Esophagus muscularis mucosa (tissue), 4 donors: ENCODE results near the gene CYP51A1. TPM values are rescaled to one million over a fixed set of nuclear protein-coding genes. Genes with fewer than 3 reads are reported as not detected.
"Not testable (repeated sequence)": the region's sequence is repeated elsewhere in the genome, so short reads cannot be mapped to it uniquely, and the experiment has no call there.

Source experiments
- DNase-seq: peaks from one replicate; pipeline ENCODE4 v3.0.0-alpha.2; 2017; ENCODE audit errors: extremely low spot score
- H3K27ac ChIP-seq, 4 donors: fragments of 200-600 bp; sonication (generic); replicated peaks in 1 of 4; 1 replicate in 3 of 4; 2 replicates in 1 of 4; pipeline ENCODE4 v1.5.1; 2016 to 2019; ENCODE audit warnings: mild to moderate bottlenecking in 1 of 4
- H3K27me3 ChIP-seq, 4 donors: fragments of 200-600 bp; sonication (generic); one replicate each; pipeline versions ENCODE4 v1.5.1 to v1.6.0; 2016 to 2019
- H3K36me3 ChIP-seq, 4 donors: fragments of 200-600 bp; sonication (generic); one replicate each; pipeline ENCODE4 v1.5.1; 2016 to 2019
- H3K4me1 ChIP-seq, 4 donors: fragments of 200-600 bp; sonication (generic); one replicate each; pipeline ENCODE4 v1.5.1; 2016 to 2019
- H3K4me3 ChIP-seq, 4 donors: fragments of 200-600 bp; sonication (generic); 1 replicate in 2 of 4; 2 replicates in 2 of 4; pipeline ENCODE4 v1.5.1; 2016 to 2019; ENCODE audit warnings: mild to moderate bottlenecking in 4 of 4, moderate library complexity in 1 of 4
- H3K9me3 ChIP-seq, 4 donors: fragments of 200-600 bp; sonication (generic); 1 replicate in 3 of 4; 2 replicates in 1 of 4; pipeline ENCODE4 v1.5.1; 2016 to 2019
- CTCF ChIP-seq, 3 experiments: fragments of 200-600 bp in 2 of 3; fragments of 450-650 bp in 1 of 3; sonication (generic) in 2 of 3; IDR thresholded peaks; one replicate each; pipeline ENCODE4 v1.5.1; 2017 to 2019; ENCODE audit warnings: antibody characterized with exemption in 3 of 3, mild to moderate bottlenecking in 2 of 3, moderate library complexity in 1 of 3
- EP300 ChIP-seq: sonication (generic); formaldehyde crosslinking; IDR thresholded peaks from one replicate; pipeline ENCODE4 v1.6.1; 2017; ENCODE audit warnings: antibody characterized with exemption
- POLR2A ChIP-seq: fragments of 450-650 bp; IDR thresholded peaks from one replicate; pipeline ENCODE4 v1.6.1; 2017; ENCODE audit warnings: antibody characterized with exemption, moderate library complexity, mild to moderate bottlenecking, low read depth
- POLR2AphosphoS5 ChIP-seq, 2 donors: sonication (generic); formaldehyde crosslinking; IDR thresholded peaks; one replicate each; pipeline ENCODE4 v1.6.1; 2017; ENCODE audit warnings: antibody characterized with exemption in 2 of 2
- WGBS: methylation state at CpG from one replicate; pipeline ENCODE4 v1.1.5; 2018; 5-methylcytosine and 5-hydroxymethylcytosine counted together
- intact Hi-C: fragments of 100-400 bp; cut with DNase I; formaldehyde crosslinking; loops from one replicate; pipeline ENCODE4 v1.15.1; 2023
- total RNA-seq, 4 donors: library from RNA; depleted of rRNA; stranded (reverse); fragments of >200 nt; gene quantifications; one replicate each; pipeline versions ENCODE4 v1.1.0 to v1.2.1, GENCODE V29; 2016

The CYP51A1 gene
- total RNA-seq, 4 donors from 2014 or later: 21.7 to 32.8 (median 27.3) TPM

GRCh38 chr7:92149736-92150239 is 15.5 kb upstream of the CYP51A1 start:
- TF ChIP-seq POLR2A (no peak), POLR2AphosphoS5 (IDR thresholded peaks at IDR 0.05) (no peak), CTCF (IDR thresholded peaks at IDR 0.05) (no peak), EP300 (no peak)
- Histone ChIP-seq H3K4me3 (no peak overlapping the region), H3K9me3 (no peaks in the 10 kb centered on the region), H3K4me1 (no peaks in the 10 kb centered on the region), H3K27ac (no peak overlapping the region), H3K36me3 (no peaks in the 10 kb centered on the region), H3K27me3 (no peaks in the 10 kb centered on the region)
- DNase-seq: no peak
- 95% methylated on average over 5 of the region's 5 CpGs for WGBS
- intact Hi-C loops: no loop called here

DNA sequence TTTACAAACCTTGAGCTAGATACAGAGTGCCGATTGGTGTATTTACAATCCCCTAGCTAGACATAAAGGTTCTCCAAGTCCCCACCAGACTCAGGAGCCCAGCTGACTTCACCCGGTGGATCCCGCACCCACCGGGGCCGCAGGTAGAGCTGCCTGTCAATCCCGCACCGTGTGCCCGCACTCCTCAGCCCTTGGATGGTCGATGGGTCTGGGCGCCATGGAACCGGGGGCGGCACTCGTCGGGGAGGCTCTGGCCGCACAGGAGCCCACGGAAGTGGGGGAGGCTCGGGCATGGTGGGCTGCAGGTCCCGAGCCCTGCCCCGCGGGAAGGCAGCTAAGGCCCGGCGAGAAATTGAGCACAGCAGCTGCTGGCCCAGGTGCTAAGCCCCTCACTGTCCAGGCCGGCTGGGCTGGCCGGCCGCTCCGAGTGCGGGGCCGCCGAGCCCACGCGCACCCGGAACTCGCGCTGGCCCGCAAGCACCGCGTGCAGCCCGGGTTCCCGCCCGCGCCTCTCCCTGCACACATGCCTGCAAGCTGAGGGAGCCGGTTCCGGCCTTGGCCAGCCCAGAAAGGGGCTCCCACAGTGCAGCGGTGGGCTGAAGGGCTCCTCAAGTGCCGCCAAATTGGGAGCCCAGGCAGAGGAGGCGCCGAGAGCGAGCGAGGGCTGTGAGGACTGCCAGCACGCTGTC is 9.1 kb upstream of the CYP51A1 start:
- H3K9me3 ChIP-seq, intact Hi-C loops, H3K27me3 ChIP-seq, H3K36me3 ChIP-seq, H3K27ac ChIP-seq, DNase-seq, H3K4me3 ChIP-seq, H3K4me1 ChIP-seq: not testable (repeated sequence)
- WGBS: 95% methylated on average over 15 of the region's 50 CpGs

DNA sequence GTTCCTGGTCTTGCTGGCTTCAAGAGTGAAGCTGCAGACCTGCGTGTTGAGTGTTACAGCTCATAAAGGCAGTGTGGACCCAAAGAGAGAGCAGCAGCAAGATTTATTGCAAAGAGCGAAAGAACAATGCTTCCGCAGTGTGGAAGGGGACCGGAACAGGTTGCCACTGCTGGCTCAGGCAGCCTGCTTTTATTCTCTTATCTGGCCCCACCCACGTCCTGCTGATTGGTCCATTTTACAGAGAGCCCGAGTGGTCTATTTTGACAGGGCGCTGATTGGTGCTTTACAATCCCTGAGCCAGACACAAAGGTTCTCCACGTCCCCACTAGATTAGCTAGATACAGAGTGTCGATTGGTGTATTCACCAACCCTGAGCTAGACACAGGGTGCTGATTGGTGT is 8.5 kb upstream of the CYP51A1 start:
- H3K36me3 ChIP-seq, H3K4me3 ChIP-seq, H3K9me3 ChIP-seq, intact Hi-C loops, H3K27me3 ChIP-seq, H3K4me1 ChIP-seq, H3K27ac ChIP-seq, DNase-seq: not testable (repeated sequence)
- 87% methylated on average over 9 of the region's 9 CpGs for WGBS

DNA sequence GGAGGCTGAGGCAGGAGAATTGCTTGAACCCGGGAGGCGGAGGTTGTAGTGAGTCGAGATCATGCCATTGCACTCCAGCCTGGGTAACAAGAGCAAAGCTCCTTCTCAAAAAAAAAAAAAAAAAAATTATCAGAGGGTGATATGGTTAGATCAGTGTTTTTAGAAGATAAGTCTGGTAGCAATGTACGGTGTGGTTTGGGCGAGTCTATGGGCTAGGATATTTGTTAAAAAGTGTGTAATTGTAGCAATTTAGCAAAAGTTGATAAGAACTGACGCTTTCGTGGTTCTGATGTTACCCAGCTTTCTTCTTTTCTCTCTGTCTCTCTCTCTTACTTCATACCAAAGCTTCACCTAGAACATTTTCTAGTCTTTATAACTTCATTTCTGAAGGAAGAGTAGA is 6.9 kb upstream of the CYP51A1 start:
- TF ChIP-seq EP300: no peak
- TF ChIP-seq CTCF (IDR thresholded peaks at IDR 0.05): no peak
- TF ChIP-seq POLR2A: no peak
- TF ChIP-seq POLR2AphosphoS5 (IDR thresholded peaks at IDR 0.05): no peak
- intact Hi-C loops: no loop called here
- Histone ChIP-seq H3K27ac (no peak overlapping the region), H3K4me1 (no peaks in the 10 kb centered on the region), H3K36me3 (no peaks in the 10 kb centered on the region), H3K27me3 (no peaks in the 10 kb centered on the region), H3K4me3 (no peak overlapping the region), H3K9me3 (no peaks in the 10 kb centered on the region)
- WGBS: over 99% methylated on average over 7 of the region's 7 CpGs
- DNase-seq: no peak

- WGBS: 37% methylated on average over 2 of the region's 2 CpGs
- no peaks in the 10 kb centered on the region for H3K9me3 ChIP-seq
- TF ChIP-seq POLR2A (no peak), EP300 (no peak), POLR2AphosphoS5 (IDR thresholded peaks at IDR 0.05) (no peak), CTCF (IDR thresholded peaks at IDR 0.05) (no peak)
- intact Hi-C loops: loop anchor here (10.0 kb wide), 1 partner anchor 307 kb away; the partner anchor contains the start of gene GATAD1
- no peaks in the 10 kb centered on the region for H3K36me3 ChIP-seq
- no peak overlapping the region for H3K4me3 ChIP-seq
- peaks cover 5 to 21% (median 18%) of the 10 kb centered on the region in 4 donors for H3K4me1 ChIP-seq
- no peaks in the 10 kb centered on the region for H3K27me3 ChIP-seq
- DNase-seq: no peak
- no peak overlapping the region for H3K27ac ChIP-seq
Observed at GRCh38 chr7:92137557-92137956, 3.3 kb upstream of the CYP51A1 start.
